ENCODE measurements around the gene NMS. TPM values are rescaled to one million over a fixed set of nuclear protein-coding genes. Genes with fewer than 3 reads are reported as not detected.
"Not testable (repeated sequence)": the region's sequence is repeated elsewhere in the genome, so short reads cannot be mapped to it uniquely, and the experiment has no call there.

Gene NMS
- total RNA-seq, 1 donor from 2014 or later = not detected

- intact Hi-C loops (cut with micrococcal nuclease) = no loop called here
- POLR2A ChIA-PET = no interaction called here
These were observed 32.5 kb upstream of the NMS start for GRCh38 chr2:100437751-100438150.

GRCh38 chr2:100446696-100447095 is 23.6 kb upstream of the NMS start:
- no peak for TF ChIP-seq CTCF (IDR thresholded peaks at IDR 0.05)
- H3K9me3 Mint-ChIP-seq = no peaks in the 10 kb centered on the region
- H3K36me3 Mint-ChIP-seq (ENCODE audit: low read depth) = no peaks in the 10 kb centered on the region
- intact Hi-C loops (cut with micrococcal nuclease) = no loop called here
- no peak overlapping the region for H3K27ac Mint-ChIP-seq
- H3K4me1 Mint-ChIP-seq = no peaks in the 10 kb centered on the region
- CTCF ChIA-PET = no interaction called here
- POLR2A ChIA-PET = no interaction called here
- ATAC-seq (ENCODE audit: low read depth) (no peak), DNase-seq (no peak)
- no peaks in the 10 kb centered on the region for H3K27me3 Mint-ChIP-seq
- no peak overlapping the region for H3K4me3 Mint-ChIP-seq

More at GRCh38 chr2:100437751-100438150, 32.5 kb upstream of the NMS start:
- Mint-ChIP-seq H3K9me3 (no peaks in the 10 kb centered on the region), H3K4me3 (no peak overlapping the region), H3K27me3 (peaks cover 20% of the 10 kb centered on the region), H3K4me1 (no peaks in the 10 kb centered on the region), H3K27ac (no peak overlapping the region), H3K36me3 (ENCODE audit: low read depth) (no peaks in the 10 kb centered on the region)
- ATAC-seq (ENCODE audit: low read depth) (no peak), DNase-seq (no peak)
- CTCF ChIA-PET = no interaction called here
- no peak for TF ChIP-seq CTCF (IDR thresholded peaks at IDR 0.05)

- intact Hi-C loops (cut with micrococcal nuclease) = no loop called here
- ChIA-PET POLR2A (no interaction called here), CTCF (no interaction called here)
- TF ChIP-seq CTCF (IDR thresholded peaks at IDR 0.05) = no peak
- no peak for ATAC-seq (ENCODE audit: low read depth)
- DNase-seq = no peak
- Mint-ChIP-seq H3K4me1 (peaks cover 2% of the 10 kb centered on the region), H3K27me3 (peaks cover 4% of the 10 kb centered on the region), H3K9me3 (peaks cover 3% of the 10 kb centered on the region), H3K27ac (no peak overlapping the region), H3K36me3 (ENCODE audit: low read depth) (peaks cover 2% of the 10 kb centered on the region), H3K4me3 (no peak overlapping the region)
These were observed 19.2 kb upstream of the NMS start for GRCh38 chr2:100451092-100451491.

- H3K27ac Mint-ChIP-seq = no peak overlapping the region
- POLR2A ChIA-PET = no interaction called here
- intact Hi-C loops (cut with micrococcal nuclease) = no loop called here
- H3K36me3 Mint-ChIP-seq (ENCODE audit: low read depth) = peaks cover 2% of the 10 kb centered on the region
- H3K4me1 Mint-ChIP-seq = peaks cover 2% of the 10 kb centered on the region
- peaks cover 4% of the 10 kb centered on the region for H3K27me3 Mint-ChIP-seq
- no peak overlapping the region for H3K4me3 Mint-ChIP-seq
- TF ChIP-seq CTCF (IDR thresholded peaks at IDR 0.05) = no peak
- H3K9me3 Mint-ChIP-seq = peaks cover 5% of the 10 kb centered on the region
- no peak for ATAC-seq (ENCODE audit: low read depth)
- CTCF ChIA-PET = no interaction called here
- DNase-seq = no peak
These were observed 18.5 kb upstream of the NMS start for GRCh38 chr2:100451734-100452133.

GRCh38 chr2:100453853-100454252 is 16.4 kb upstream of the NMS start:
- peaks cover 2% of the 10 kb centered on the region for H3K36me3 Mint-ChIP-seq (ENCODE audit: low read depth)
- H3K27ac Mint-ChIP-seq = no peak overlapping the region
- ATAC-seq (ENCODE audit: low read depth) (no peak), DNase-seq (no peak)
- intact Hi-C loops (cut with micrococcal nuclease) = no loop called here
- ChIA-PET POLR2A (interaction anchor here (0.6 kb wide), 1 partner anchor 163 kb away, joined by 3 read pairs; no protein-coding TSS in a partner anchor), CTCF (no interaction called here)
- H3K4me1 Mint-ChIP-seq = peaks cover 2% of the 10 kb centered on the region
- H3K27me3 Mint-ChIP-seq = peaks cover 4% of the 10 kb centered on the region
- H3K9me3 Mint-ChIP-seq = peaks cover 12% of the 10 kb centered on the region
- H3K4me3 Mint-ChIP-seq = no peak overlapping the region
- no peak for TF ChIP-seq CTCF (IDR thresholded peaks at IDR 0.05)

GRCh38 chr2:100456357-100456756 is 13.9 kb upstream of the NMS start:
- H3K27me3 Mint-ChIP-seq; H3K4me1 Mint-ChIP-seq; H3K27ac Mint-ChIP-seq; POLR2A ChIA-PET; intact Hi-C loops (cut with micrococcal nuclease); CTCF ChIA-PET; H3K4me3 Mint-ChIP-seq; H3K36me3 Mint-ChIP-seq (ENCODE audit: low read depth); DNase-seq; ATAC-seq (ENCODE audit: low read depth): not testable (repeated sequence)
- H3K9me3 Mint-ChIP-seq = peaks cover 19% of the 10 kb centered on the region
